ENCODE measurements around the gene VASH1.
A peak's percentile ranks its signal among the peaks of the same experiment; 100 is the strongest.

Gene VASH1

DNA sequence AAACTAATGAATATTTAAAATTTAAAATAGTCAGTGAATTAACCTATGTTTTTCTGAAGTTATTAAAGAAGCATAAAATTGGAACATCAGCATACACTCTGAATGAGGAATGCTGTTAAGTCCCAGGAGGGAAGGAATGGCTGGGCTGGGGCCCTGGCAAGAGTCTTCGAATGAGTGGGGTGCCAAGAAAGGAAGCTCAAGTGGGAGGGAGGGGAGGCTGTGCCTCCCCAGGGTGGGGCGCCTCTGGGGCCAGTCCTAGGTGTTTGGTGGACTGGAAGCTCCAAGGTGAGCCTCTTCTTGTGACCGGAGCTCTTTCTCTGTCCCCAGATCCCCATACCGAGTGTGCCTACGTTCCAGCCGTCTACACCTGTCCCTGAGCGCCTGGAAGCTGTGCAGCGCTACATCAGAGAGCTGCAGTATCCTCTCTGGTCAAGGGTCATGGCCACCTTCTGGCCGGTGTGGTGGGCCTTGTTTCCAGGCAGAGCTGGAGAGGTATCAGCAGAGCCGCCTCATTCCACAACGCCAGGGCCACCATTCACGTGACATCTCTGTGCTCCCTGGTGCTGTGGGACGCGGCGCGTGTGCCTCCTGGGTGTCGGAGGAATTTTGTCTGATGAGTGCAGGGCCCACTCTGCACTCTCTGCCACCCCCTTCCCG is 8.5 kb downstream of the VASH1 start:
- DNase-seq (ENCODE audit: insufficient read length, low spot score) (no peak), FAIRE-seq (no peak)
- TF ChIP-seq POLR2AphosphoS5 (IDR thresholded peaks at IDR 0.05; ENCODE audit: low read depth, low read length), result no peak
- no peak for TF ChIP-seq TAF1 (IDR thresholded peaks at IDR 0.05; ENCODE audit: low read depth, low read length)
- no peak for TF ChIP-seq POLR2A (IDR thresholded peaks at IDR 0.05; ENCODE audit: low read depth, low read length)
- TF ChIP-seq POU2F2 (IDR thresholded peaks at IDR 0.05; ENCODE audit: low read depth, low read length), result no peak

DNA sequence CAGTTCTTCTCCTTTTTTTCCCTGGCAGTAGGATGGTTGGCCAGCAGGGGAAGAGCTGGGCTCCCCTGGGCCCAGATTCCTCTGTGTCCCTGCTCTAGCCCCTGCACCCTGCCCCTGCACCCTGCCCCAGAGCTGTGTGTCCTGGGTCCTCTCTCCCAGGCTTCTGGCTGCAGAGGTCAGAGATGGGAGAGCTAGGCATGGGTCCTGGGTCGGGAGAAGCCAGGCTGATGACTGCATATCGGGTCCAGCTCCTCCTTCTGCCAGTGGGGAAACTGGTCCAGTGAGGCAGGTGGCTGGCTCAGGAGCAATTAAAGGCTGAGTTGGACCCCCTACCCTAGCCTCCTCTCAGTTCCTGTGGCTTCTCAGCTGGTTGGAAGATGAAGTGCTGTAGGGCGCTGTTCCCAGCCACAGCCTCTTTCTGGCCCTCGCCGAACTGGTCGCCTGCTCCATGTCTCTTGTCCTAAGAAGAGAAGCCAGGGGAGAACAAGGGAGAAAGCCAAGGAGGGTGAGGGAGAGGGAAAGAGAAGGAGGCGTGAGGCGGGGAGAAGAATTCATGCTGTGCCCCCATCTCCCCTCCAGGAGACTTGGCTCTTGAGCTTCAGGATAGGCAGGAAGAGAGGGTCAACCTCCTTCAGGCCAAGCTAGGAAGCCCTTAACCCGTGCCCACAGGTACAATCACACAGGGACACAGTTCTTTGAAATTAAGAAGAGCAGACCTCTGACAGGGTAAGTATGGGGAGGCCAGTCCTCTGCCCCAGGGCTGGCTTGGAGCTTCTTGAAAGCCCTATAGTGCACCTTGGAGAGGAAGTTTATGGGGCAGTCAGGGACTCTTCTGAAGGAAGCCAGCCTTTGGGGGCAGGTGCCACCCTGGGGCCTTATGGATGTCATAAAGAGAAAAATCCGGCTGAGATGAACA is 9.5 kb downstream of the VASH1 start:
- no peak for FAIRE-seq
- no peak for DNase-seq (ENCODE audit: insufficient read length, low spot score)
- no peak for TF ChIP-seq POLR2A (IDR thresholded peaks at IDR 0.05; ENCODE audit: low read depth, low read length)
- no peak for TF ChIP-seq TAF1 (IDR thresholded peaks at IDR 0.05; ENCODE audit: low read depth, low read length)
- TF ChIP-seq PAX5 (IDR thresholded peaks at IDR 0.05; ENCODE audit: insufficient read depth, low read length, severe bottlenecking), result no peak
- no peak for TF ChIP-seq SPI1 (IDR thresholded peaks at IDR 0.05; ENCODE audit: low read depth, low read length)
- no peak for TF ChIP-seq POU2F2 (IDR thresholded peaks at IDR 0.05; ENCODE audit: low read depth, low read length)
- no peak for TF ChIP-seq POLR2AphosphoS5 (IDR thresholded peaks at IDR 0.05; ENCODE audit: low read depth, low read length)

DNA sequence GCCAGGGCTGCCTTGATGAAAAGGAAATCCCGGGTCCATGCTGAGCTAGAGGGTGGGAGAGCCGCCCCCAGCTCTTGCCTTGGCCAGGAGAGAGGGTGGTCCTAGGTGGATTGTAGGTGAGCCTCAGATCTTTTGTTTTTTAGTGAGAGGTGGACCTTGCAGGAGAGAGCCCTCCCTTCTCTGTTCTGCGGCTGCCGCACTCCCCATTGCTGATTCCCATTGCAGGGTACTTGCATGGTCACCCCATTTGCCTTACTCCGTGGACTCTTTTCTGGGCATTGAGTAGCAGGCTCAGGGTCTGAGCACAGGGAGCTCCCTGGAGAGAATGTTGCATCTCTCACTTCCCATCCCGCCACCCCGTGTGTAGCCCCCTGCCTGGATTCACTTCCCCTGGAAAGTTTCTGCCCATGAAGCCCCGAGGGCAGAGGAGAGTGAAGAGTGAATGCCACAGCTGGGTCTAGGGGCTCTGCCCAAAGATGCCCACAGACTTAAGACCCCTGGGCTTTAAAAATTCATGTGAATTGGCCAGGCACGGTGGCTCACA is 10.2 kb downstream of the VASH1 start:
- TF ChIP-seq PAX5 (IDR thresholded peaks at IDR 0.05; ENCODE audit: insufficient read depth, low read length, severe bottlenecking) (no peak), SPI1 (IDR thresholded peaks at IDR 0.05; ENCODE audit: low read depth, low read length) (no peak), POLR2A (IDR thresholded peaks at IDR 0.05; ENCODE audit: low read depth, low read length) (no peak), TAF1 (IDR thresholded peaks at IDR 0.05; ENCODE audit: low read depth, low read length) (no peak), POLR2AphosphoS5 (IDR thresholded peaks at IDR 0.05; ENCODE audit: low read depth, low read length) (no peak), POU2F2 (IDR thresholded peaks at IDR 0.05; ENCODE audit: low read depth, low read length) (no peak)
- FAIRE-seq, result no peak
- no peak for DNase-seq (ENCODE audit: insufficient read length, low spot score)

DNA sequence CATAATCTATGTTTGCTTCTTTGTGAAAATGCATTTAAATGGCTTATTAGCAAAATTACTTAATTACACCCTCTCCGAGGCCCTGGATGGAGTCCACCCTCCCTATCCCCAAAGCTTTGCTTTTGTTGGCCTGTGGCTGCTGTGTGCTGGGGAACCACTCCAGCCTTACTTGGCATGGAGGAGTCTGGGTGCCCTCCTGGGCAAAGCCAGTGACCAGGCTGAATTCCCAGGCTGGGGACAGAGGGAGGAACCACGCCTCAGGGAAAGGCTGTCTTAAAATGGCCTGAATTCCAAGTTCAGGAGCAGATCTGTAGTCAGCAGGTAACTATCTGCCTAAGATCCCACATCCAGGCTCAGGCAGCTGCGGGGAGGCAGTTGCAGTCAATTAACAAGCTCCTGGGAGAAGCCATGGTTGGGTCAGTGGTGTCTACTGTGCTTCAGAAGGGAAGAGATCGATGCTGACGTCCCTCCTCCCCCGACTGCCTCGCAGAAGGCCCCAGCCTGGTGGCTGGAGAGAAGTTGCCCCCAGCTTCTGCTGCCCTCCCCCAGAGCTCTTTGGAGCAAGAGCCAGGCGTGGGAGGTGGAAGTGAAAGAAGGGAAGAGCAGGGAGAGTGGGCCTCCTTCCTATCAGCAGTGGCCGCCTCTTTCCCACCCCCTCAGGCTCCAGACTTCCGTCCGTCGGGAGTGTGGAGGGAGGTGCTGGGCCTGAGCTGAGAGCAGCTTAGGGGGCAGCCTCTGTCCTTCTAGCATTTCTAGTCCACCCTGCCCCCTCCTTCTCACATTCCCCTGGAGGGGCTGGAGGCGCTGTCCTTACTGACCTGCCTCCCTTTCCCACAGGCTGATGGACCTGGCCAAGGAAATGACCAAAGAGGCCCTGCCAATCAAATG is 11.3 kb downstream of the VASH1 start:
- DNase-seq (ENCODE audit: insufficient read length, low spot score) (no peak), FAIRE-seq (no peak)
- TF ChIP-seq POLR2A (IDR thresholded peaks at IDR 0.05; ENCODE audit: low read depth, low read length), result no peak
- TF ChIP-seq POU2F2 (IDR thresholded peaks at IDR 0.05; ENCODE audit: low read depth, low read length), result no peak
- no peak for TF ChIP-seq PAX5 (IDR thresholded peaks at IDR 0.05; ENCODE audit: insufficient read depth, low read length, severe bottlenecking)
- no peak for TF ChIP-seq POLR2AphosphoS5 (IDR thresholded peaks at IDR 0.05; ENCODE audit: low read depth, low read length)
- no peak for TF ChIP-seq SPI1 (IDR thresholded peaks at IDR 0.05; ENCODE audit: low read depth, low read length)
- no peak for TF ChIP-seq TAF1 (IDR thresholded peaks at IDR 0.05; ENCODE audit: low read depth, low read length)

DNA sequence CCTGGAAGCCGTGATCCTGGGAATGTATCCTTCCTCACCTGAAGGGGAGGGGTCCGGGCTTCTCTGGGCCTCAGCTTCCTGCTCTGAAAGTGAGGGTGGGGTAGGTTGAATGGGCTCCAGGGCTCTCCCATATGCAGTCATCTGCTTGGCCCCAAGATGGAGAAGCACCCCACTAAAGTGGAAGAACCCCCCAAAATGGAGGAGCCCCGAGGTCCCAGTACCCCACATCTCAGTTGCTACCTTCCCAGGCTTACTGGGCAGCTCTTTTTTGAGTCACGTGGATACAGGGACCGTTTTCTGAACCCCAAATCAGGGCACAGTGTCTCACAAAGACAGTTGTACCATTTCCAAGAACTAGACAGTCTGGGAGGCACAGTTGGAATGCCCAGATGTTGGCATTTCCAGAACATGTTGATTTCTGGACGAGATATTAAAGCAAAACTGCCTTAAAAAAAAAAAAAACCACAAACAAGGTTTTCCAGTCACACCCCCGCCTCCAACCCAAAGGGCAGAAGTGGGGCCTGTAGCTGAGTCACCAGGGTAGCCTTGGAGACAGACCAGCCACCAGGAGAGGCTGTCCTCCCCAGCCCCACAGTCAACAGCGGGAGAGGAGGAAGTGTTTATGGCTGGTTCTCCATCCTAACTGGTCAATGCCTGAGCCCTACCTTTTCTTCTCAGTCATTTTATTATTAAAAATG is 12.1 kb downstream of the VASH1 start:
- no peak for DNase-seq (ENCODE audit: insufficient read length, low spot score)
- peak; percentile 16 for FAIRE-seq
- TF ChIP-seq PAX5 (IDR thresholded peaks at IDR 0.05; ENCODE audit: insufficient read depth, low read length, severe bottlenecking) (no peak), POLR2A (IDR thresholded peaks at IDR 0.05; ENCODE audit: low read depth, low read length) (no peak), SPI1 (IDR thresholded peaks at IDR 0.05; ENCODE audit: low read depth, low read length) (no peak), POU2F2 (IDR thresholded peaks at IDR 0.05; ENCODE audit: low read depth, low read length) (no peak), TAF1 (IDR thresholded peaks at IDR 0.05; ENCODE audit: low read depth, low read length) (no peak), POLR2AphosphoS5 (IDR thresholded peaks at IDR 0.05; ENCODE audit: low read depth, low read length) (no peak)

DNA sequence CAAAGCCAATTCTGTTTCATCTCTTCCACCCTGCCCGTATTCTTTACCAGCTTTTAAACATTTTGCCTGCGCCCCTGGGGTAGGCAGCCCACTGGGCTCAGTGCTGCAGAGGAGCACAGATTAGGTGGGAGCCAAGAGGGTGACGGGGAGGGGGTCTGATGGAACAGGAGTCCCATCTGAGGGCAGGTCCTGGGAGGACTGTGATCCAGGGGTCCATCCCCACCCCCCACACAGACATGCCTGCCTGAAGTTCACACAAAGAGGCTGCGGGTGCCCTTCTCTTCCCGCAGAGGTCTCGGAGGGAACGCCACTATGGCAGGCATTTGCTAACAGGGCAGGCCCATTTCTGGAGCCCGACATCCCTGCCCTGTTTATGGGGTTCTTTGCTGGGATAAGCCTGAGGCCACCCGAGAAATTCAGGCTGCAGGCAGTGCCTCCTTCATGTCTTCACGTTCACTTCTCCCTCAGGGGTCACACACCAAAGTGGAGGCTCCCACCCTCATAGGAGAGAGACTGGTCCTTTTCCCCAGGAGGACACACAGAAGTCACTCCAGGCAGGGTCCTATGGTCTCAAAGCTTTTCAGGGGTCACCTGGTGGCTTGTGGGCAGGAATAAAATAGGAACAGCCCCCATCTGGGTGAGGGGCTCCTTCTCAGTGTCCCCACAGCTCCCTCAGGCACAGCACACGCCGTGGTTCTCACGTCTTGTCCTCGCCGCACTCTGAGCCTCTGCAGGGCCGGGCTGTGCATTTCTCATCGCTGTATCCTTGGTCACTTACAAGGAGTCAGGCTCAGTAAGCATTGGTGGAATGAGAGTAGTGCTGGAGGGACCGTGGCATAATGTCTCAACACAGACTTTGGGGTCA is 12.9 kb downstream of the VASH1 start:
- TF ChIP-seq POU2F2 (IDR thresholded peaks at IDR 0.05; ENCODE audit: low read depth, low read length), result no peak
- no peak for TF ChIP-seq POLR2AphosphoS5 (IDR thresholded peaks at IDR 0.05; ENCODE audit: low read depth, low read length)
- no peak for TF ChIP-seq PAX5 (IDR thresholded peaks at IDR 0.05; ENCODE audit: insufficient read depth, low read length, severe bottlenecking)
- no peak for TF ChIP-seq POLR2A (IDR thresholded peaks at IDR 0.05; ENCODE audit: low read depth, low read length)
- TF ChIP-seq TAF1 (IDR thresholded peaks at IDR 0.05; ENCODE audit: low read depth, low read length), result no peak
- TF ChIP-seq SPI1 (IDR thresholded peaks at IDR 0.05; ENCODE audit: low read depth, low read length), result no peak
- FAIRE-seq (no peak), DNase-seq (ENCODE audit: insufficient read length, low spot score) (no peak)

DNA sequence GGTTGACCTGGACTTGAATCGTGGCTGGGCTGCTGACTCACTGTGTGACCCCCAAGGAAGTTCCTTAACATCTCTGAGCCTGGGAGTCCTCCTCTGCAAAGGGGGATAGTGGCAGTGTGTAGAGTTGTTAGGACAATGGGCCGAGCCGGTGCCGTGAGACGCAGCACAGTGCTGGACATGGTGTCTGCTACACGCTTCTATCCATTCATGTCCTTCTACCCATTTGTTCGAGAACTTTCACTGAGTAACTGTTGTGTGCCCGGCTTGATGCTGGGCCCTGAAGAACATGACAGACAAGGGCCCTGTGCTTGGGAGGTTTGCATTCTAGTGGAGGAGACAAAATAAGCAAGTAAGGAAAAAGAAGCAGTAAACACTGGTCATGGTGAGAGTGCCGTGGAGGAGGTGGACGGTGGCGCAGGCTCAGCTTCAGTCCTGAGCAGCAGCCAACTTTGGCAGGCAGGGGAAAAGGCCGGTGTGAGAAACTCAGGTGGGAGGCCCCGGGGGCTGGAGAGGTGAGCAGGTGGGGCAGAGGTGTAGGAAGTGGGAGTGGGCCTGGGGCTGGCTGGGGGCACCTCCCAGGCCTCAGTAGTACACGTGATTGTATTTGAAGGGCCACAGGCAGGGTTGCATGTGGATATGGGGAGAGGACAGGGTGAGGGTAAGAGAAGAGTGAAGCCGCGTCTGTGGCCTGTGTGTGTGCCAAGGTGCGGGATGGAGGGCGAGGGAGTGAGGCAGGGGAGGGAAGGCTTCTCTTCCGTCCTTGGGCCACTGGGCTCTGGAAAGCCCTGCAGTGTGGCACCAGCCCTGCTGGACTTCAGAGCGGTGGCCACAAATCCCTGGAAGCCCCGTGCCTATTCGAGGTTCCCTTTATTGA is 13.8 kb downstream of the VASH1 start:
- DNase-seq (ENCODE audit: insufficient read length, low spot score) (no peak), FAIRE-seq (no peak)
- TF ChIP-seq POLR2A (IDR thresholded peaks at IDR 0.05; ENCODE audit: low read depth, low read length) (no peak), TAF1 (IDR thresholded peaks at IDR 0.05; ENCODE audit: low read depth, low read length) (no peak), POU2F2 (IDR thresholded peaks at IDR 0.05; ENCODE audit: low read depth, low read length) (no peak), PAX5 (IDR thresholded peaks at IDR 0.05; ENCODE audit: insufficient read depth, low read length, severe bottlenecking) (no peak), POLR2AphosphoS5 (IDR thresholded peaks at IDR 0.05; ENCODE audit: low read depth, low read length) (no peak), SPI1 (IDR thresholded peaks at IDR 0.05; ENCODE audit: low read depth, low read length) (no peak)

All from GM12891 (cell line).